Natural killer cell treated with Interleukin-12 subunit alpha and Interleukin-12 subunit beta and Interleukin-15 and Interleukin-18, amount 100 ng/mL, for 72 hours (primary cell): ENCODE measurements around the gene ZNF69. TPM values are rescaled to one million over a fixed set of nuclear protein-coding genes. Genes with fewer than 3 reads are reported as not detected.
"Not testable (repeated sequence)": the region's sequence is repeated elsewhere in the genome, so short reads cannot be mapped to it uniquely, and the experiment has no call there.

ENCODE experiments used
- ATAC-seq, 2 donors: fragments of 150-1000 bp; cut with Tn5 transposase in 1 of 2; sonication (Bioruptor Pico), chemical (Tn5 transposase) in 1 of 2; 2 replicates each; pipeline ENCODE4 v1.10.0; 2021
- DNase-seq: peaks from one replicate; pipeline ENCODE4 v3.0.0; 2022; ENCODE audit warnings: low spot score
- H3K27ac Mint-ChIP-seq, 2 donors: 1 replicate in 1 of 2; 2 replicates in 1 of 2; pipeline ENCODE4 v1.8.0; 2022; ENCODE audit warnings: mixed read lengths in 2 of 2, mild to moderate bottlenecking in 1 of 2, moderate library complexity in 1 of 2
- H3K27me3 Mint-ChIP-seq, 2 donors: 1 replicate in 1 of 2; 2 replicates in 1 of 2; pipeline ENCODE4 v1.8.0; 2022; ENCODE audit warnings: mixed read lengths in 2 of 2
- H3K36me3 Mint-ChIP-seq: one replicate; pipeline ENCODE4 v1.8.0; 2022; ENCODE audit warnings: mixed read lengths
- H3K4me1 Mint-ChIP-seq, 2 donors: 1 replicate in 1 of 2; 2 replicates in 1 of 2; pipeline ENCODE4 v1.8.0; 2022; ENCODE audit warnings: low read depth in 2 of 2, mixed read lengths in 2 of 2, mild to moderate bottlenecking in 1 of 2
- H3K4me3 Mint-ChIP-seq: one replicate; pipeline ENCODE4 v1.8.0; 2022; ENCODE audit warnings: mixed read lengths
- H3K9me3 Mint-ChIP-seq: 2 replicates; pipeline ENCODE4 v1.8.0; 2022; ENCODE audit warnings: mixed read lengths
- total RNA-seq, 2 donors: library from RNA; stranded (reverse); gene quantifications; one replicate each; pipeline ENCODE4 v1.2.3, GENCODE V29; 2022

The ZNF69 gene
- total RNA-seq, 2 donors from 2014 or later, result 3.0 to 3.5 TPM

GRCh38 chr19:11873762-11874161 lies 13.8 kb upstream of the ZNF69 start:
- no peaks in the 10 kb centered on the region for H3K4me1 Mint-ChIP-seq
- H3K27ac Mint-ChIP-seq, result no peak overlapping the region
- H3K27me3 Mint-ChIP-seq, result no peaks in the 10 kb centered on the region
- H3K9me3 Mint-ChIP-seq, result peaks cover 7% of the 10 kb centered on the region
- peaks cover 4% of the 10 kb centered on the region for H3K36me3 Mint-ChIP-seq
- DNase-seq, result no peak
- H3K4me3 Mint-ChIP-seq, result no peak overlapping the region
- ATAC-seq, result no peak

GRCh38 chr19:11879687-11880266 lies 7.8 kb upstream of the ZNF69 start:
- not testable (repeated sequence) for H3K36me3 Mint-ChIP-seq, H3K27me3 Mint-ChIP-seq, DNase-seq, H3K27ac Mint-ChIP-seq, H3K4me3 Mint-ChIP-seq, H3K9me3 Mint-ChIP-seq, H3K4me1 Mint-ChIP-seq
- ATAC-seq, result peak; percentile 52 to 75

- DNase-seq (no peak), ATAC-seq (no peak)
- Mint-ChIP-seq H3K27me3 (no peaks in the 10 kb centered on the region), H3K4me3 (no peak overlapping the region), H3K9me3 (no peaks in the 10 kb centered on the region), H3K4me1 (peaks cover 0 to 2% of the 10 kb centered on the region in 2 donors), H3K36me3 (no peaks in the 10 kb centered on the region), H3K27ac (no peak overlapping the region)
Measured at GRCh38 chr19:11880598-11880997, 7.0 kb upstream of the ZNF69 start.

- Mint-ChIP-seq H3K4me1 (peaks cover 0 to 2% of the 10 kb centered on the region in 2 donors), H3K9me3 (no peaks in the 10 kb centered on the region), H3K27me3 (no peaks in the 10 kb centered on the region), H3K27ac (no peak overlapping the region), H3K4me3 (no peak overlapping the region), H3K36me3 (no peaks in the 10 kb centered on the region)
- ATAC-seq, result no peak
- peak; percentile 65 for DNase-seq
Measured at GRCh38 chr19:11881151-11881800, 6.3 kb upstream of the ZNF69 start.

- Mint-ChIP-seq H3K36me3 (no peaks in the 10 kb centered on the region), H3K4me1 (peaks cover 5 to 7% of the 10 kb centered on the region in 2 donors), H3K27me3 (no peaks in the 10 kb centered on the region), H3K4me3 (no peak overlapping the region), H3K9me3 (no peaks in the 10 kb centered on the region), H3K27ac (no peak overlapping the region)
- ATAC-seq (no peak), DNase-seq (no peak)
Measured at GRCh38 chr19:11882606-11883005, 5.0 kb upstream of the ZNF69 start.

- H3K27ac Mint-ChIP-seq, result peak overlapping the region in 1 of 2 donors; percentile 89
- H3K4me3 Mint-ChIP-seq, result peak overlapping the region; percentile 92
- peaks cover 14 to 17% of the 10 kb centered on the region in 2 donors for H3K4me1 Mint-ChIP-seq
- no peaks in the 10 kb centered on the region for H3K9me3 Mint-ChIP-seq
- DNase-seq, result no peak
- ATAC-seq, result peak in 1 of 2 donors; percentile 20
- no peaks in the 10 kb centered on the region for H3K27me3 Mint-ChIP-seq
- no peaks in the 10 kb centered on the region for H3K36me3 Mint-ChIP-seq
Measured at GRCh38 chr19:11887234-11887610, 360 bp upstream of the ZNF69 start.

- H3K27me3 Mint-ChIP-seq, H3K27ac Mint-ChIP-seq, DNase-seq, H3K9me3 Mint-ChIP-seq, H3K36me3 Mint-ChIP-seq, ATAC-seq: not testable (repeated sequence)
- peaks cover 14 to 18% of the 10 kb centered on the region in 2 donors for H3K4me1 Mint-ChIP-seq
- H3K4me3 Mint-ChIP-seq, result peak overlapping the region; percentile 92
Measured at GRCh38 chr19:11889901-11890300, 2.3 kb downstream of the ZNF69 start.

GRCh38 chr19:11890634-11891033 lies 3.1 kb downstream of the ZNF69 start:
- ATAC-seq (no peak), DNase-seq (no peak)
- no peaks in the 10 kb centered on the region for H3K27me3 Mint-ChIP-seq
- H3K4me3 Mint-ChIP-seq, result no peak overlapping the region
- H3K9me3 Mint-ChIP-seq, result no peaks in the 10 kb centered on the region
- H3K27ac Mint-ChIP-seq, result no peak overlapping the region
- peaks cover 19 to 24% of the 10 kb centered on the region in 2 donors for H3K4me1 Mint-ChIP-seq
- H3K36me3 Mint-ChIP-seq, result peaks cover 6% of the 10 kb centered on the region

- peaks cover 6 to 7% of the 10 kb centered on the region in 2 donors for H3K4me1 Mint-ChIP-seq
- no peak for ATAC-seq
- no peaks in the 10 kb centered on the region for H3K9me3 Mint-ChIP-seq
- peaks cover 12% of the 10 kb centered on the region for H3K36me3 Mint-ChIP-seq
- H3K4me3 Mint-ChIP-seq, result no peak overlapping the region
- DNase-seq, result no peak
- H3K27ac Mint-ChIP-seq, result no peak overlapping the region
- H3K27me3 Mint-ChIP-seq, result no peaks in the 10 kb centered on the region
Measured at GRCh38 chr19:11894851-11895250, 7.3 kb downstream of the ZNF69 start.

- no peaks in the 10 kb centered on the region for H3K27me3 Mint-ChIP-seq
- H3K4me1 Mint-ChIP-seq, result no peaks in the 10 kb centered on the region
- ATAC-seq (no peak), DNase-seq (no peak)
- peaks cover 43% of the 10 kb centered on the region for H3K36me3 Mint-ChIP-seq
- H3K9me3 Mint-ChIP-seq, result peaks cover 10% of the 10 kb centered on the region
- H3K27ac Mint-ChIP-seq, result no peak overlapping the region
- no peak overlapping the region for H3K4me3 Mint-ChIP-seq
Measured at GRCh38 chr19:11902228-11902627, 14.6 kb downstream of the ZNF69 start.

- H3K4me1 Mint-ChIP-seq, result no peaks in the 10 kb centered on the region
- ATAC-seq (no peak), DNase-seq (no peak)
- no peaks in the 10 kb centered on the region for H3K27me3 Mint-ChIP-seq
- no peak overlapping the region for H3K27ac Mint-ChIP-seq
- H3K4me3 Mint-ChIP-seq, result no peak overlapping the region
- H3K36me3 Mint-ChIP-seq, result peaks cover 61% of the 10 kb centered on the region
- H3K9me3 Mint-ChIP-seq, result peaks cover 24% of the 10 kb centered on the region
Measured at GRCh38 chr19:11905928-11906327, 18.3 kb downstream of the ZNF69 start.

GRCh38 chr19:11911937-11912336 lies 24.4 kb downstream of the ZNF69 start:
- H3K4me3 Mint-ChIP-seq, DNase-seq, H3K27ac Mint-ChIP-seq, H3K27me3 Mint-ChIP-seq, ATAC-seq, H3K4me1 Mint-ChIP-seq: not testable (repeated sequence)
- H3K36me3 Mint-ChIP-seq, result peaks cover 47% of the 10 kb centered on the region
- peaks cover 19% of the 10 kb centered on the region for H3K9me3 Mint-ChIP-seq

GRCh38 chr19:11914417-11915051 lies 27.0 kb downstream of the ZNF69 start:
- not testable (repeated sequence) for H3K27ac Mint-ChIP-seq, H3K9me3 Mint-ChIP-seq, H3K4me3 Mint-ChIP-seq, DNase-seq, ATAC-seq, H3K4me1 Mint-ChIP-seq, H3K27me3 Mint-ChIP-seq
- peaks cover 21% of the 10 kb centered on the region for H3K36me3 Mint-ChIP-seq

- H3K27me3 Mint-ChIP-seq, result peaks cover 0 to 4% of the 10 kb centered on the region in 2 donors
- ATAC-seq, result no peak
- H3K36me3 Mint-ChIP-seq, result peaks cover 6% of the 10 kb centered on the region
- H3K4me3 Mint-ChIP-seq, result no peak overlapping the region
- peaks cover 31 to 35% of the 10 kb centered on the region in 2 donors for H3K4me1 Mint-ChIP-seq
- no peak for DNase-seq
- no peak overlapping the region for H3K27ac Mint-ChIP-seq
- H3K9me3 Mint-ChIP-seq, result no peaks in the 10 kb centered on the region
Measured at GRCh38 chr19:11921852-11922495, 34.4 kb downstream of the ZNF69 start.
